Activated CD8-positive, alpha-beta T cell treated with anti-CD3 and anti-CD28 coated beads for 36 hours (primary cell): ENCODE measurements around the gene ARFGEF2. TPM values are rescaled to one million over a fixed set of nuclear protein-coding genes. Genes with fewer than 3 reads are reported as not detected.
"Not testable (repeated sequence)": the region's sequence is repeated elsewhere in the genome, so short reads cannot be mapped to it uniquely, and the experiment has no call there.

Source experiments
- ATAC-seq: fragments of 200-7000 bp; cut with Tn5 transposase; one replicate; pipeline ENCODE4 v1.10.0; 2021; ENCODE audit warnings: mild to moderate bottlenecking, moderate library complexity
- CTCF ChIA-PET: fragments of 350-600 bp; sonication (Branson Sonifier 250); formaldehyde crosslinking; loops from one replicate; lab custom pipeline; 2021; ENCODE audit warnings: antibody characterized with exemption; lab: Charles Lee
- POLR2A ChIA-PET: fragments of 350-600 bp; sonication (Branson Sonifier 250); formaldehyde crosslinking; loops from one replicate; lab custom pipeline; 2021; ENCODE audit warnings: antibody characterized with exemption; lab: Charles Lee
- DNase-seq: peaks from one replicate; pipeline ENCODE4 v3.0.0-alpha.2; 2020
- H3K27ac Mint-ChIP-seq: one replicate; pipeline ENCODE4 v1.8.0; 2021; ENCODE audit warnings: mild to moderate bottlenecking, mixed read lengths
- H3K27me3 Mint-ChIP-seq: one replicate; pipeline ENCODE4 v1.8.0; 2021; ENCODE audit warnings: mixed read lengths
- H3K36me3 Mint-ChIP-seq: one replicate; pipeline ENCODE4 v1.8.0; 2021; ENCODE audit warnings: low read depth, mixed read lengths
- H3K4me1 Mint-ChIP-seq: one replicate; pipeline ENCODE4 v1.8.0; 2021; ENCODE audit warnings: low read depth, mixed read lengths
- H3K4me3 Mint-ChIP-seq: one replicate; pipeline ENCODE4 v1.8.0; 2021; ENCODE audit warnings: mild to moderate bottlenecking, moderate library complexity, mixed read lengths
- H3K9me3 Mint-ChIP-seq: one replicate; pipeline ENCODE4 v1.8.0; 2021; ENCODE audit warnings: mixed read lengths
- intact Hi-C: fragments of 100-400 bp; cut with micrococcal nuclease; formaldehyde crosslinking; loops from one replicate; pipeline ENCODE4 v1.10.0; 2022
- total RNA-seq, 2 experiments: library from RNA; stranded (reverse); gene quantifications; one replicate each; pipeline ENCODE4 v1.2.3, GENCODE V29; 2021
- TF ChIP-seq, protein P1 (sequence below): fragments of 200-600 bp; IDR thresholded peaks from one replicate; pipeline ENCODE4 v1.8.0; 2022; ENCODE audit warnings: antibody characterized with exemption, mild to moderate bottlenecking

Gene ARFGEF2
- total RNA-seq, 2 experiments from 2014 or later: 20.5 to 22.7 TPM

DNA sequence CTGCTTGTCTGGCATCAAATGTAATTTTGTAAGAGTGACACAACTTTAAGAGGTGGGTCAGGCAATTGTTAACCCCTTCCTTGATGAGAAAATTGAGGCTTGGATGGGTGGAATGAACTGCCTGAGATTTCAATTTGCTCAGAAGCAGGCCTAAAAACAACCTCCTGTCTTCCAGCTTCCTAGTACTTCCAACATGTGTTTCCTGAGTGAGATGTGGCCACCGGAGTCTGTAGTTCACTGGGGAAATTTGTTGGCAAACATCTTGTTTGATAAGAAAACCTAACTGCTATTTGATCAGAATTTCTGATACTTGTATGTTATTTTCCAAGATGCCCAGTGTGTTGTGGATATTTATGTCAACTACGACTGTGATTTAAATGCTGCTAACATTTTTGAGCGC lies 51.3 kb downstream of the ARFGEF2 start:
- intact Hi-C loops: no loop called here
- no peak for ATAC-seq
- no peak for DNase-seq
- Mint-ChIP-seq H3K4me1 (no peaks in the 10 kb centered on the region), H3K27ac (no peak overlapping the region), H3K9me3 (no peaks in the 10 kb centered on the region), H3K27me3 (no peaks in the 10 kb centered on the region), H3K36me3 (peaks cover 36% of the 10 kb centered on the region), H3K4me3 (no peak overlapping the region)
- TF ChIP-seq, protein P1, sequence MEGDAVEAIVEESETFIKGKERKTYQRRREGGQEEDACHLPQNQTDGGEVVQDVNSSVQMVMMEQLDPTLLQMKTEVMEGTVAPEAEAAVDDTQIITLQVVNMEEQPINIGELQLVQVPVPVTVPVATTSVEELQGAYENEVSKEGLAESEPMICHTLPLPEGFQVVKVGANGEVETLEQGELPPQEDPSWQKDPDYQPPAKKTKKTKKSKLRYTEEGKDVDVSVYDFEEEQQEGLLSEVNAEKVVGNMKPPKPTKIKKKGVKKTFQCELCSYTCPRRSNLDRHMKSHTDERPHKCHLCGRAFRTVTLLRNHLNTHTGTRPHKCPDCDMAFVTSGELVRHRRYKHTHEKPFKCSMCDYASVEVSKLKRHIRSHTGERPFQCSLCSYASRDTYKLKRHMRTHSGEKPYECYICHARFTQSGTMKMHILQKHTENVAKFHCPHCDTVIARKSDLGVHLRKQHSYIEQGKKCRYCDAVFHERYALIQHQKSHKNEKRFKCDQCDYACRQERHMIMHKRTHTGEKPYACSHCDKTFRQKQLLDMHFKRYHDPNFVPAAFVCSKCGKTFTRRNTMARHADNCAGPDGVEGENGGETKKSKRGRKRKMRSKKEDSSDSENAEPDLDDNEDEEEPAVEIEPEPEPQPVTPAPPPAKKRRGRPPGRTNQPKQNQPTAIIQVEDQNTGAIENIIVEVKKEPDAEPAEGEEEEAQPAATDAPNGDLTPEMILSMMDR: no peak
- ChIA-PET POLR2A (interaction anchor here (0.8 kb wide), 1 partner anchor 19 kb away, joined by 3 read pairs; no protein-coding TSS in a partner anchor), CTCF (no interaction called here)

DNA sequence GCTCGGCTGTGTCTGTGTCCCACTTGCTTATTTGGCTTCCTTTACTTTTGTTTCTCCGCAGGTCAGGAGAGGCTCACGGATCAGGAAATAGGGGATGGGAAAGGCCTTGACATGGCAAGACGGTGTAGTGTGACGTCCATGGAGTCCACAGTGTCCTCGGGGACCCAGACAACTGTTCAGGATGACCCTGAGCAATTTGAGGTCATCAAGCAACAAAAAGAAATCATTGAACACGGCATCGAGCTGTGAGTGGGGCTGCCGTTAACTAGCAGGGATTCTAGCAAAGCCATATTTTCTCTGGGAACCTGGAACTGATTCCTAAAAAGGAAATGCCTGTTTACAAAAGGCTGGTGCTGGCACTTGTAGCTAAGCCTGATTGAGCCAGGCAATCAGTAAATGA lies 54.4 kb downstream of the ARFGEF2 start:
- POLR2A ChIA-PET: no interaction called here
- Mint-ChIP-seq H3K27ac (no peak overlapping the region), H3K36me3 (peaks cover 40% of the 10 kb centered on the region)

DNA sequence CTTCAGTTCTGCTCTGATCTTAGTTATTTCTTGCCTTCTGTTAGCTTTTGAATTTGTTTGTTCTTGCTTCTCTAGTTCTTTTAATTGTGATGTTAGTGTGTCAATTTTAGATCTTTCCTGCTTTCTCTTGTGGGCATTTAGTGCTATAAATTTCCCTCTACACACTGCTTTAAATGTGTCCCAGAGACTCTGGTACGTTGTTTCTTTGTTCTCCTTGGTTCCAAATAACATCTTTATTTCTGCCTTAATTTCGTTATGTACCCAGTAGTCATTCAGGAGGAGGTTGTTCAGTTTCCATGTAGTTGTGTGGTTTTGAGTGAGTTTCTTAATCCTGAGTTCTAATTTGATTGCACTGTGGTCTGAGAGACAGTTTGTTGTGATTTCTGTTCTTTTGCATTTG lies 58.5 kb downstream of the ARFGEF2 start:
- H3K27ac Mint-ChIP-seq, H3K27me3 Mint-ChIP-seq, intact Hi-C loops, H3K4me1 Mint-ChIP-seq, CTCF ChIA-PET, DNase-seq, H3K9me3 Mint-ChIP-seq, ATAC-seq, H3K4me3 Mint-ChIP-seq: not testable (repeated sequence)
- POLR2A ChIA-PET: interaction anchor here (0.7 kb wide), 1 partner anchor 41 kb away, joined by 3 read pairs; no protein-coding TSS in a partner anchor
- peaks cover 70% of the 10 kb centered on the region for H3K36me3 Mint-ChIP-seq

More for the DNA sequence above, 54.4 kb downstream of the ARFGEF2 start:
- TF ChIP-seq, protein P1: no peak
- Mint-ChIP-seq H3K9me3 (no peaks in the 10 kb centered on the region), H3K27me3 (no peaks in the 10 kb centered on the region), H3K4me1 (peaks cover 1% of the 10 kb centered on the region), H3K4me3 (no peak overlapping the region)
- DNase-seq (no peak), ATAC-seq (no peak)
- CTCF ChIA-PET: interaction anchor here (1.5 kb wide), 1 partner anchor 37 kb away, joined by 5 read pairs; no protein-coding TSS in a partner anchor
- intact Hi-C loops: no loop called here

GRCh38 chr20:48983423-48984400 lies 62.2 kb downstream of the ARFGEF2 start:
- Mint-ChIP-seq H3K4me3 (no peak overlapping the region), H3K27me3 (no peaks in the 10 kb centered on the region), H3K9me3 (no peaks in the 10 kb centered on the region), H3K4me1 (peaks cover 1% of the 10 kb centered on the region), H3K36me3 (peaks cover 61% of the 10 kb centered on the region), H3K27ac (no peak overlapping the region)
- DNase-seq (no peak), ATAC-seq (no peak)
- CTCF ChIA-PET: interaction anchor here (1.3 kb wide), 1 partner anchor 21 kb away, joined by 3 read pairs; no protein-coding TSS in a partner anchor
- TF ChIP-seq, protein P1: no peak
- POLR2A ChIA-PET: interaction anchor here (1.0 kb wide), 1 partner anchor 61 kb away, joined by 3 read pairs; no protein-coding TSS in a partner anchor
- intact Hi-C loops: no loop called here

DNA sequence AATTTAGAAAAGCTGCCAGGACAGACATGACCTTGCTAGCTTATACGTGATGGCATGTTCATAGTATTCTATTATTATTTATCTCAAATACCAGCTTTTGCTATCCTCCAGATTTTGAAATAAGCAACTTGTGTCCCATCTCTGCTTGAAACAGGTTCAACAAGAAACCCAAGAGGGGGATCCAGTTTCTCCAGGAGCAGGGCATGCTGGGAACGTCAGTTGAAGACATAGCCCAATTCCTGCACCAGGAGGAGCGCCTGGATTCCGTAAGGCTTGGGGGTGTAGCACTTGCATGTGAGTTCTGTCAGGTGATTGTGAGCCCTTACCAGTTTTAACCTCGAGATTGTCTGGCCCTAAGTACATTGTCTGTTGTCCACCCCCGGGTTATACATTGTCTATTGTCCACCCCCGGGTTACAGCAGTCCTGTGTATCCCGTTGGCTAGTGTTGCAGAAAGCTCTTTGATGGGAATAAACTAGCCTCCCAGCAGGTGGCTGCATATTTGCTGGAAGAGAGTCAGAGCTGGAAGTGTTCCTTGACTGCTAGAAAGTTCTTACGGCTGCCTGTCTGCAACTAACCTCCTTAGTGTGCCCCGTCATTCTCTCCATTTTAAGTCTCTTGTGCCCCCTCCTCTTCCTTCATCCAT lies 63.2 kb downstream of the ARFGEF2 start:
- DNase-seq (no peak), ATAC-seq (no peak)
- Mint-ChIP-seq H3K27ac (no peak overlapping the region), H3K4me3 (no peak overlapping the region), H3K36me3 (peaks cover 55% of the 10 kb centered on the region), H3K9me3 (no peaks in the 10 kb centered on the region), H3K27me3 (no peaks in the 10 kb centered on the region), H3K4me1 (peaks cover 1% of the 10 kb centered on the region)
- POLR2A ChIA-PET: no interaction called here
- intact Hi-C loops: no loop called here
- TF ChIP-seq, protein P1: no peak
- CTCF ChIA-PET: interaction anchor here (1.3 to 2.5 kb wide), 2 partner anchors 22 to 327 kb away, joined by 3 to 6 read pairs; no protein-coding TSS in a partner anchor
